Measurements from ENCODE around the gene CD27.
A peak's percentile ranks its signal among the peaks of the same experiment; 100 is the strongest.

The CD27 gene

GRCh38 chr12:6459004-6459337 lies 14.2 kb downstream of the CD27 start:
- Histone ChIP-seq H3K27ac (ENCODE audit: low read length) (no peak overlapping the region), H3K79me2 (ENCODE audit: low read length) (peaks cover 55% of the 10 kb centered on the region), H3K9ac (ENCODE audit: low read length) (no peak overlapping the region), H3K27me3 (replicated peaks; ENCODE audit: insufficient read depth, low read length) (no peaks in the 10 kb centered on the region), H3K9me2 (replicated peaks; ENCODE audit: insufficient read depth, low read length) (no peaks in the 10 kb centered on the region), H3K4me1 (ENCODE audit: low read length) (peaks cover 32% of the 10 kb centered on the region), H2AFZ (ENCODE audit: low read length) (no peak overlapping the region), H3K9me3 (replicated peaks; ENCODE audit: insufficient read depth, low read length) (no peaks in the 10 kb centered on the region), H4K20me1 (ENCODE audit: insufficient read depth, low read length) (no peaks in the 10 kb centered on the region), H3K4me3 (ENCODE audit: low read length) (no peak overlapping the region), H3F3A (ENCODE audit: insufficient read depth, low read length) (peaks cover 39% of the 10 kb centered on the region), H3K4me2 (ENCODE audit: low read depth, low read length) (no peak overlapping the region), H3K36me3 (replicated peaks; ENCODE audit: insufficient read depth, low read length) (peaks cover 19% of the 10 kb centered on the region)
- no peak for DNase-seq
- TF ChIP-seq CTCF (IDR thresholded peaks at IDR 0.05; ENCODE audit: low read length) (no peak), EZH2 (optimal IDR thresholded peaks at IDR 0.05; ENCODE audit: low read depth, low read length) (no peak), EZH2phosphoT487 (IDR thresholded peaks at IDR 0.05; ENCODE audit: low read length) (no peak)

DNA sequence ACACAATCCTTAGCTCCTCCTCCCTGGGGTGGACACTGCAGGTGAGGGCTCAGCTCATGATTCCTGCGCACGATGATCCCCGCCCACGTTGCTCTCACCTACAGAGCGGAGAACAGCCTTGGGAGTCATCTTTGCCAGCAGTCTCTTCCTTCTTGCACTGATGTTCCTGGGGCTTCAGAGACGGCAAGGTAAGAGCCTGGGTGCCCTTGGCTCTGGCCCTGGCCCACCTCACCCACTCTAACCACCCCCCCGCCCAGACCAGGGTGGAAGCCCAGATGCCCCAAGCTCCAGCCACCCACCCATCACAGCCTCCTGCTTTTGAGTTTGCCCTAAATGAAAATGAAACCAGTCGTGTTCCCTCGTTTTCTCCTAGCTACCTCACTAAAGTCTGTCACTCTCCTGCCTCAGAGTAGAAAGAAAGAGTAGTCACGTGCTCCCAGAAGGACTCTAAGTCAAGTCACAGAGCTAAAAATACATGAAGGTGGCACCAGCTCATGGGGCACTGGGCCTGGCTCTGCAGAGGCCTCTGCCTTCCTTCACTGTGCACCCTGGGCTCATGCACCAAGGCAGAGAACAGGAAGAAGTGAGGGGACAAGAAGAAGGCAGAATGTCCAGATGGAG lies 16.1 kb downstream of the CD27 start:
- Histone ChIP-seq H3K4me3 (ENCODE audit: low read length) (peak overlapping the region; percentile 50), H3K9me2 (replicated peaks; ENCODE audit: insufficient read depth, low read length) (no peaks in the 10 kb centered on the region), H3K4me2 (ENCODE audit: low read depth, low read length) (peak overlapping the region; percentile 91), H3K4me1 (ENCODE audit: low read length) (peaks cover 32% of the 10 kb centered on the region), H4K20me1 (ENCODE audit: insufficient read depth, low read length) (no peaks in the 10 kb centered on the region), H3K27me3 (replicated peaks; ENCODE audit: insufficient read depth, low read length) (no peaks in the 10 kb centered on the region), H3K36me3 (replicated peaks; ENCODE audit: insufficient read depth, low read length) (peaks cover 15% of the 10 kb centered on the region), H3K27ac (ENCODE audit: low read length) (peak overlapping the region; percentile 93), H3F3A (ENCODE audit: insufficient read depth, low read length) (peaks cover 34% of the 10 kb centered on the region), H3K9ac (ENCODE audit: low read length) (peak overlapping the region; percentile 63), H3K79me2 (ENCODE audit: low read length) (peaks cover 56% of the 10 kb centered on the region), H2AFZ (ENCODE audit: low read length) (peak overlapping the region; percentile 2; the same call in 1 of the 2 replicates), H3K9me3 (replicated peaks; ENCODE audit: insufficient read depth, low read length) (no peaks in the 10 kb centered on the region)
- peak; percentile 88 for DNase-seq
- no peak for TF ChIP-seq EZH2 (optimal IDR thresholded peaks at IDR 0.05; ENCODE audit: low read depth, low read length)
- TF ChIP-seq CTCF (IDR thresholded peaks at IDR 0.05; ENCODE audit: low read length): no peak
- no peak for TF ChIP-seq EZH2phosphoT487 (IDR thresholded peaks at IDR 0.05; ENCODE audit: low read length)

DNA sequence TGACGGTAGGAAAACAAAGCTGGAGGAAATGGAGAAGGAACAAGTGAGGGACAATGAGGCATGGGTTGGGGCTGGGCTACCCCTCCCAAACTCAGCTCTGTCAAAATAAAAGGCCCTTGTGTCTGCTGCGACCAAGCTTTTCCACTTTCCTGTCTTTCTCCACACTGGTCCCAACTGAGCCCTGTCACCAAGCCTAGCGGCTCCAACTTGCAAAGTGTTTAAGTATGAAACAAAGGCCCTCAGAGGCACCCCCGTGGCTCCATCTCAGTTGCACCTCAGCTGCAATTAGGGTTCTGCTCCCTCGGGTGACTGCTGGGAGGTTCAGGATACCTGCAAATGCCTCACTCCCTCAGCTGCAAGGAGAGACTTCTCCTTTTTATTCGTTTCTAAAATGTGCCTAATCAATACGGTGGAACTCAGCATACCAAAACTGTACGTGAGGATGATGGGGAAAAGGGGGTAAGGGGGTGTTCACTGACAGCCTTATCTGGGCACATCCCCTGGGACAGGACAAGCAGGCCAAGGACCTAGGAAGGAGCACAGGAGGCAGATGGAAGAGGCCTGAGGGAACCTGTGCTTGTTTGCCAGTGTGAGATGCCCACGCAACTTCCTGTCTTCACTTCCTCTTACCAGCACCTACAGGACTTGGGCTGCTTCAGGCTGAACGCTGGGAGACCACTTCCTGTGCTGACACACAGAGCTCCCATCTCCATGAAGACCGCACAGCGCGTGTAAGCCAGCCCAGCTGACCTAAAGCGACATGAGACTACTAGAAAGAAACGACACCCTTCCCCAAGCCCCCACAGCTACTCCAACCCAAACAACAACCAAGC lies 16.9 kb downstream of the CD27 start:
- Histone ChIP-seq H3K4me2 (ENCODE audit: low read depth, low read length) (peak overlapping the region; percentile 91), H3K36me3 (replicated peaks; ENCODE audit: insufficient read depth, low read length) (peaks cover 15% of the 10 kb centered on the region), H2AFZ (ENCODE audit: low read length) (peak overlapping the region; percentile 2; the same call in 1 of the 2 replicates), H3K27ac (ENCODE audit: low read length) (peak overlapping the region; percentile 93), H3K4me1 (ENCODE audit: low read length) (peaks cover 32% of the 10 kb centered on the region), H3K4me3 (ENCODE audit: low read length) (peak overlapping the region; percentile 50), H3K9me3 (replicated peaks; ENCODE audit: insufficient read depth, low read length) (no peaks in the 10 kb centered on the region), H3K79me2 (ENCODE audit: low read length) (peaks cover 64% of the 10 kb centered on the region), H3K27me3 (replicated peaks; ENCODE audit: insufficient read depth, low read length) (no peaks in the 10 kb centered on the region), H3F3A (ENCODE audit: insufficient read depth, low read length) (peaks cover 34% of the 10 kb centered on the region), H4K20me1 (ENCODE audit: insufficient read depth, low read length) (no peaks in the 10 kb centered on the region), H3K9ac (ENCODE audit: low read length) (peak overlapping the region; percentile 63), H3K9me2 (replicated peaks; ENCODE audit: insufficient read depth, low read length) (no peaks in the 10 kb centered on the region)
- DNase-seq: peak; percentile 87
- no peak for TF ChIP-seq EZH2phosphoT487 (IDR thresholded peaks at IDR 0.05; ENCODE audit: low read length)
- no peak for TF ChIP-seq EZH2 (optimal IDR thresholded peaks at IDR 0.05; ENCODE audit: low read depth, low read length)
